ENCODE data around the gene KRTAP9-9.
"Not testable (repeated sequence)": the region's sequence is repeated elsewhere in the genome, so short reads cannot be mapped to it uniquely, and the experiment has no call there.

Gene KRTAP9-9

DNA sequence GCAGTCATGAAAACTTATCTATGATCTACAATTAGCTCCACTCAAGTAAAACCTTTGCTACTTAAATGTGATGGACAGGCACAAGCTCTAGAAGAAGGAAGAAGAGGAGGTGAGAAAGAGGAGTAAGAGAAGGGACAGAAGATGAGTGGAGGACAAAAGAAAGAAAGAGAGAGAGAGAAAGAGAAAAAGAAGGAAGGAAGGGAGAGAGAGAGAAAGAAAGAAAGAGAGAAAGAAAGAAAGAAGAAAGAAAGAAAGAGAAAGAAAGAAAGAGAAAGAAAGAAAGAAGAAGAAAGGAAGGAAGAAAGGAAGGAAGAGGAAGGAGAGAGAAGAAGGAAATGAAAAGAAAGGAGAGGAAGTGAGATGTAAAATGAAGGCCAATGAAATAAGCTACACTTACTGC, 25.1 kb upstream of the KRTAP9-9 start:
- ChIA-PET POLR2A (ENCODE audit: low non-redundant PET) (no interaction called here), CTCF (no interaction called here)
- no peak for TF ChIP-seq CTCF (conservative IDR thresholded peaks at IDR 0.05; ENCODE audit: low read depth)
- H3K27ac ChIP-seq = no peak overlapping the region
- no peak for DNase-seq (ENCODE audit: low spot score)

GRCh38 chr17:41231731-41232130, 23.5 kb upstream of the KRTAP9-9 start:
- TF ChIP-seq CTCF (conservative IDR thresholded peaks at IDR 0.05; ENCODE audit: low read depth) = no peak
- H3K27ac ChIP-seq = no peak overlapping the region
- DNase-seq (ENCODE audit: low spot score) = no peak
- POLR2A ChIA-PET (ENCODE audit: low non-redundant PET) = no interaction called here
- CTCF ChIA-PET = no interaction called here

- POLR2A ChIA-PET (ENCODE audit: low non-redundant PET); H3K27ac ChIP-seq; DNase-seq (ENCODE audit: low spot score); CTCF ChIA-PET: not testable (repeated sequence)
Measured at GRCh38 chr17:41232399-41233105, 22.6 kb upstream of the KRTAP9-9 start, which contains the start of gene KRTAP9-3. Gene KRTAP9-3, plus strand, starts transcription at chr17:41232449. Its CDS starts 53 bp downstream, at chr17:41232502.

GRCh38 chr17:41237116-41237515, 18.1 kb upstream of the KRTAP9-9 start:
- H3K27ac ChIP-seq; DNase-seq (ENCODE audit: low spot score); POLR2A ChIA-PET (ENCODE audit: low non-redundant PET): not testable (repeated sequence)
- CTCF ChIA-PET = interaction anchor here (0.7 kb wide), 1 partner anchor 251 kb away, joined by 3 read pairs; no protein-coding TSS in a partner anchor

- DNase-seq (ENCODE audit: low spot score); CTCF ChIA-PET; H3K27ac ChIP-seq; POLR2A ChIA-PET (ENCODE audit: low non-redundant PET): not testable (repeated sequence)
Measured at GRCh38 chr17:41237949-41238437, 17.2 kb upstream of the KRTAP9-9 start, which contains the start of gene KRTAP9-8. Gene KRTAP9-8, plus strand, starts transcription at chr17:41237999. Its CDS starts 53 bp downstream, at chr17:41238052.

- CTCF ChIA-PET = interaction anchor here (0.6 kb wide), 1 partner anchor 39 kb away, joined by 5 read pairs; no protein-coding TSS in a partner anchor
- H3K27ac ChIP-seq; DNase-seq (ENCODE audit: low spot score); POLR2A ChIA-PET (ENCODE audit: low non-redundant PET): not testable (repeated sequence)
Measured at GRCh38 chr17:41246995-41247787, 8.0 kb upstream of the KRTAP9-9 start.

DNA sequence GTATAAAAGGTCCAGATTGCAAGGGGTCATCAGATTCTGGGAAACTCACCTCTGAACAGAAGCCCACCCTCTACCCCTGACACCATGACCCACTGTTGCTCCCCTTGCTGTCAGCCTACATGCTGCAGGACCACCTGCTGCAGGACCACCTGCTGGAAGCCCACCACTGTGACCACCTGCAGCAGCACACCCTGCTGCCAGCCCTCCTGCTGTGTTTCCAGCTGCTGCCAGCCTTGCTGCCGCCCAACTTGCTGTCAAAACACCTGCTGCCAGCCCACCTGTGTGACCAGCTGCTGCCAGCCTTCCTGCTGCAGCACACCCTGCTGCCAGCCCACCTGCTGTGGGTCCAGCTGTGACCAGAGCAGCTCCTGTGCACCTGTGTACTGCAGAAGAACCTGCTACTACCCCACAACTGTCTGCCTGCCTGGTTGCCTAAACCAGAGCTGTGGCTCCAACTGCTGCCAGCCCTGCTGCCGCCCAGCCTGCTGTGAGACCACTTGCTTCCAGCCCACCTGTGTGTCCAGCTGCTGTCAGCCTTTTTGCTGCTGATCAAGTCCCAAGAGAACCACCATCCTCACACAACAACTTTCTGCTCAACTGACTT, 5.4 kb upstream of the KRTAP9-9 start, which contains the start of gene KRTAP9-4:
Gene KRTAP9-4 (plus strand): TSS at position 51 of the 604 bp plus-strand sequence. CDS start 34 bp downstream, at position 85.
- POLR2A ChIA-PET (ENCODE audit: low non-redundant PET); H3K27ac ChIP-seq; DNase-seq (ENCODE audit: low spot score); CTCF ChIA-PET: not testable (repeated sequence)

DNA sequence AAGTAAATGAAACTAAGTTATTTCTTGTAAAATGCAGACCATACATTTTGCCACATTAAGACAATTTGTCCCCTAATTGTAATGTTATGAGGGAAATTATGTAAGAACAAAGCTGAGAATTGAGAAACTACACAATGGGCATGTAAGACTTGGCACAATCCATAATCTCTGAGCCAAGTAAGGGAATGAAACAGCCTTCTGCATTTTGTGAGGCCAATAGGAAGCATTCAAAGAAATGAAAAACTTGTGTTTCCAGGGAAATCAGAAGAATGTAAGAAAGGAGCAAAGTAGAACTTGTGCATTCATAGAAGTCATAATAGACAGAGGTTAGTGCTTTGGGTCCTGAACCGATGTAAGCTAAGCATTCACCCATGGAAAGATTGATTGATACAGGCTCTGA, 3.9 kb upstream of the KRTAP9-9 start:
- CTCF ChIA-PET = no interaction called here
- no peak for TF ChIP-seq CTCF (conservative IDR thresholded peaks at IDR 0.05; ENCODE audit: low read depth)
- POLR2A ChIA-PET (ENCODE audit: low non-redundant PET) = no interaction called here
- no peak for DNase-seq (ENCODE audit: low spot score)
- H3K27ac ChIP-seq = no peak overlapping the region

DNA sequence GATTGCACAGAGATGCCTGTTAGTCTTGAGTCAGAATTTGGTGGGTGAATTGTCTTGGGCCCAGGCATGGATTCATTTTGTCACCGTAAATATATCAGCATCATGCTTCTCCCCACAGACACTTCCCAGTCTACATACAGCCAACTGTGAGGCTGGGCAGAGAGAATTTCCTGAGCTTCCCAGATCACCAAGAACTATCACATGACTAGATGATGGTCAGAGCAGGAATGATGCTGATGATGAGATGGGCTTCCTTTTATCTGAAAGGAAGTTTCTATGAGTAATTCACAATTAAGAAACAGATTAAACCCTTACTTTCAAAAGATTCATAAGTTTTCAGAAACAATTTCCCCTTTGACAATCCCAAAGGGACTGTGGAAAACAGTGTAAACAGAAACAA, 323 bp upstream of the KRTAP9-9 start:
- no peak for DNase-seq (ENCODE audit: low spot score)
- H3K27ac ChIP-seq = no peak overlapping the region
- no peak for TF ChIP-seq CTCF (conservative IDR thresholded peaks at IDR 0.05; ENCODE audit: low read depth)
- POLR2A ChIA-PET (ENCODE audit: low non-redundant PET) = no interaction called here
- CTCF ChIA-PET = no interaction called here
